Activated T-cell treated with anti-CD3 and anti-CD28 coated beads, Interleukin-2, amount 50 U/mL, for 72 hours (primary cell): ENCODE measurements around the gene TBCK. TPM values are rescaled to one million over a fixed set of nuclear protein-coding genes. Genes with fewer than 3 reads are reported as not detected.

ENCODE experiments used
- ATAC-seq, 2 donors: fragments of 150-1000 bp; cut with Tn5 transposase; replicated peaks in 1 of 2; 2 replicates each; pipeline ENCODE4 v1.10.0; 2021; ENCODE audit warnings: moderate library complexity in 2 of 2, mild to moderate bottlenecking in 1 of 2
- DNase-seq, 2 donors: peaks; one replicate each; pipeline ENCODE4 v3.0.0; 2021 to 2022; ENCODE audit warnings: mixed read lengths in 1 of 2
- H3K27ac Mint-ChIP-seq: one replicate; pipeline ENCODE4 v1.8.0; 2022; ENCODE audit warnings: mild to moderate bottlenecking, moderate library complexity, mixed read lengths
- H3K27me3 Mint-ChIP-seq: one replicate; pipeline ENCODE4 v1.8.0; 2022; ENCODE audit warnings: low read depth, mixed read lengths
- H3K36me3 Mint-ChIP-seq, 2 donors: one replicate each; pipeline ENCODE4 v1.8.0; 2022; ENCODE audit warnings: mixed read lengths in 2 of 2, mild to moderate bottlenecking in 1 of 2; ENCODE audit not compliant: insufficient read depth in 2 of 2
- H3K4me1 Mint-ChIP-seq: one replicate; pipeline ENCODE4 v1.8.0; 2022; ENCODE audit warnings: low read depth, mixed read lengths
- H3K4me3 Mint-ChIP-seq, 2 donors: one replicate each; pipeline ENCODE4 v1.8.0; 2022; ENCODE audit warnings: mild to moderate bottlenecking in 2 of 2, mixed read lengths in 2 of 2, moderate library complexity in 2 of 2
- H3K9me3 Mint-ChIP-seq, 2 donors: one replicate each; pipeline ENCODE4 v1.8.0; 2022; ENCODE audit warnings: mixed read lengths in 2 of 2
- total RNA-seq, 2 donors: library from RNA; stranded (reverse); gene quantifications; one replicate each; pipeline ENCODE4 v1.2.3, GENCODE V29; 2022

Gene TBCK
- total RNA-seq, 2 donors from 2014 or later, result 49.0 to 51.9 TPM

- no peak for DNase-seq
- Mint-ChIP-seq H3K4me1 (peaks cover 6% of the 10 kb centered on the region), H3K36me3 (peaks cover 5 to 7% of the 10 kb centered on the region in 2 donors), H3K27me3 (no peaks in the 10 kb centered on the region), H3K27ac (no peak overlapping the region), H3K9me3 (peaks cover 12 to 18% of the 10 kb centered on the region in 2 donors), H3K4me3 (no peak overlapping the region)
- no peak for ATAC-seq
These were observed 282.5 kb downstream of the TBCK start for GRCh38 chr4:106033469-106033868.

GRCh38 chr4:106032851-106033286 lies 283.1 kb downstream of the TBCK start:
- peaks cover 6% of the 10 kb centered on the region for H3K4me1 Mint-ChIP-seq
- DNase-seq, result no peak
- H3K27ac Mint-ChIP-seq, result no peak overlapping the region

GRCh38 chr4:106022454-106022853 lies 293.6 kb downstream of the TBCK start:
- DNase-seq, result no peak
- Mint-ChIP-seq H3K36me3 (no peaks in the 10 kb centered on the region), H3K9me3 (no peaks in the 10 kb centered on the region), H3K27ac (no peak overlapping the region), H3K27me3 (no peaks in the 10 kb centered on the region), H3K4me1 (no peaks in the 10 kb centered on the region), H3K4me3 (no peak overlapping the region)
- ATAC-seq, result no peak

More at GRCh38 chr4:106032851-106033286, 283.1 kb downstream of the TBCK start:
- H3K27me3 Mint-ChIP-seq, result no peaks in the 10 kb centered on the region
- no peak for ATAC-seq
- peaks cover 5 to 7% of the 10 kb centered on the region in 2 donors for H3K36me3 Mint-ChIP-seq
- H3K4me3 Mint-ChIP-seq, result no peak overlapping the region
- H3K9me3 Mint-ChIP-seq, result peaks cover 12 to 22% of the 10 kb centered on the region in 2 donors

- no peak overlapping the region for H3K4me3 Mint-ChIP-seq
- H3K27ac Mint-ChIP-seq, result no peak overlapping the region
- H3K4me1 Mint-ChIP-seq, result no peaks in the 10 kb centered on the region
- ATAC-seq (no peak), DNase-seq (no peak)
- no peaks in the 10 kb centered on the region for H3K9me3 Mint-ChIP-seq
- H3K36me3 Mint-ChIP-seq, result no peaks in the 10 kb centered on the region
- H3K27me3 Mint-ChIP-seq, result no peaks in the 10 kb centered on the region
These were observed 294.1 kb downstream of the TBCK start for GRCh38 chr4:106021737-106022410.

GRCh38 chr4:106019771-106020170 lies 296.2 kb downstream of the TBCK start:
- no peak overlapping the region for H3K27ac Mint-ChIP-seq

GRCh38 chr4:106017975-106018374 lies 298.0 kb downstream of the TBCK start:
- H3K36me3 Mint-ChIP-seq, result peaks cover 3 to 5% of the 10 kb centered on the region in 2 donors
- DNase-seq, result no peak
- H3K4me1 Mint-ChIP-seq, result no peaks in the 10 kb centered on the region
- H3K27ac Mint-ChIP-seq, result no peak overlapping the region
- H3K27me3 Mint-ChIP-seq, result no peaks in the 10 kb centered on the region
- peaks cover 8% of the 10 kb centered on the region in 2 donors for H3K9me3 Mint-ChIP-seq
- H3K4me3 Mint-ChIP-seq, result no peak overlapping the region
- ATAC-seq, result no peak

More at GRCh38 chr4:106019771-106020170, 296.2 kb downstream of the TBCK start:
- Mint-ChIP-seq H3K27me3 (no peaks in the 10 kb centered on the region), H3K4me1 (no peaks in the 10 kb centered on the region), H3K4me3 (no peak overlapping the region), H3K36me3 (peaks cover 0 to 5% of the 10 kb centered on the region in 2 donors), H3K9me3 (peaks cover 5 to 8% of the 10 kb centered on the region in 2 donors)
- DNase-seq (no peak), ATAC-seq (no peak)

- H3K27ac Mint-ChIP-seq, result no peak overlapping the region
These were observed 304.6 kb downstream of the TBCK start for GRCh38 chr4:106011387-106011786.

GRCh38 chr4:106010761-106011160 lies 305.2 kb downstream of the TBCK start:
- Mint-ChIP-seq H3K4me1 (no peaks in the 10 kb centered on the region), H3K27me3 (no peaks in the 10 kb centered on the region), H3K27ac (no peak overlapping the region), H3K9me3 (peaks cover 18 to 22% of the 10 kb centered on the region in 2 donors), H3K4me3 (no peak overlapping the region), H3K36me3 (peaks cover 8% of the 10 kb centered on the region in 2 donors)
- no peak for DNase-seq
- ATAC-seq, result no peak

More at GRCh38 chr4:106011387-106011786, 304.6 kb downstream of the TBCK start:
- H3K4me1 Mint-ChIP-seq, result no peaks in the 10 kb centered on the region
- DNase-seq, result no peak
- H3K36me3 Mint-ChIP-seq, result peaks cover 8% of the 10 kb centered on the region in 2 donors
- no peak for ATAC-seq
- peaks cover 18 to 22% of the 10 kb centered on the region in 2 donors for H3K9me3 Mint-ChIP-seq
- no peaks in the 10 kb centered on the region for H3K27me3 Mint-ChIP-seq
- H3K4me3 Mint-ChIP-seq, result no peak overlapping the region

- Mint-ChIP-seq H3K4me1 (no peaks in the 10 kb centered on the region), H3K27me3 (no peaks in the 10 kb centered on the region), H3K4me3 (no peak overlapping the region), H3K36me3 (no peaks in the 10 kb centered on the region), H3K9me3 (peaks cover 0 to 2% of the 10 kb centered on the region in 2 donors), H3K27ac (no peak overlapping the region)
- no peak for DNase-seq
- ATAC-seq, result no peak
These were observed 313.0 kb downstream of the TBCK start for GRCh38 chr4:106002994-106003393.

- no peaks in the 10 kb centered on the region for H3K36me3 Mint-ChIP-seq
- peaks cover 0 to 3% of the 10 kb centered on the region in 2 donors for H3K9me3 Mint-ChIP-seq
- no peak for DNase-seq
- H3K27ac Mint-ChIP-seq, result no peak overlapping the region
- peaks cover 5% of the 10 kb centered on the region for H3K27me3 Mint-ChIP-seq
- H3K4me3 Mint-ChIP-seq, result no peak overlapping the region
- H3K4me1 Mint-ChIP-seq, result no peaks in the 10 kb centered on the region
- ATAC-seq, result no peak
These were observed 317.6 kb downstream of the TBCK start for GRCh38 chr4:105998171-105999063.

- H3K36me3 Mint-ChIP-seq, result no peaks in the 10 kb centered on the region
- peaks cover 5% of the 10 kb centered on the region for H3K27me3 Mint-ChIP-seq
- H3K27ac Mint-ChIP-seq, result no peak overlapping the region
- no peak overlapping the region for H3K4me3 Mint-ChIP-seq
- ATAC-seq (no peak), DNase-seq (no peak)
- no peaks in the 10 kb centered on the region for H3K4me1 Mint-ChIP-seq
- peaks cover 0 to 3% of the 10 kb centered on the region in 2 donors for H3K9me3 Mint-ChIP-seq
These were observed 319.2 kb downstream of the TBCK start for GRCh38 chr4:105996845-105997244.

GRCh38 chr4:105994841-105995501 lies 321.0 kb downstream of the TBCK start:
- Mint-ChIP-seq H3K9me3 (peaks cover 0 to 3% of the 10 kb centered on the region in 2 donors), H3K27me3 (peaks cover 5% of the 10 kb centered on the region), H3K4me1 (no peaks in the 10 kb centered on the region), H3K27ac (no peak overlapping the region), H3K36me3 (no peaks in the 10 kb centered on the region), H3K4me3 (no peak overlapping the region)
- DNase-seq, result no peak
- ATAC-seq, result no peak

- Mint-ChIP-seq H3K27ac (no peak overlapping the region), H3K4me3 (no peak overlapping the region), H3K9me3 (peaks cover 0 to 3% of the 10 kb centered on the region in 2 donors), H3K27me3 (peaks cover 5% of the 10 kb centered on the region), H3K4me1 (no peaks in the 10 kb centered on the region), H3K36me3 (no peaks in the 10 kb centered on the region)
- DNase-seq, result no peak
- ATAC-seq, result no peak
These were observed 321.9 kb downstream of the TBCK start for GRCh38 chr4:105994061-105994460.
